K562 (cell line): ENCODE measurements around the gene SCART1. TPM values are rescaled to one million over a fixed set of nuclear protein-coding genes. Genes with fewer than 3 reads are reported as not detected.

Experiments used
- ATAC-seq: fragments of 200-7000 bp; cut with Tn5 transposase; 3 replicates; pipeline ENCODE4 v1.9.1; 2020; ENCODE audit warnings: moderate library complexity
- BruUV-seq: library from RNA; stranded (reverse); fragments of 400-500 nt; replicated peaks from 2 replicates; lab custom pipeline; 2021; lab: Mats Ljungman, UMichigan
- CTCF ChIA-PET: fragments of 300-600 bp; formaldehyde crosslinking; extraction: SDS; loops from one replicate; lab custom pipeline; 2021; ENCODE audit warnings: low intra/inter-chr PET ratio; lab: Yijun Ruan, JAX
- POLR2A ChIA-PET: fragments of 300-600, 350-650 bp; sonication (Branson Sonifier 250); formaldehyde crosslinking; extraction: SDS; loops from one replicate; lab custom pipeline; 2021; ENCODE audit warnings: antibody characterized with exemption, inconsistent platforms; lab: Yijun Ruan, JAX
- DNase-seq, 4 experiments: peaks; one replicate each; pipeline versions ENCODE4 v3.0.0 to v3.0.0-alpha.2; 2011 to 2018; ENCODE audit warnings: low spot score in 3 of 4, mixed read lengths in 3 of 4; ENCODE audit errors: extremely low read depth in 1 of 4
- FAIRE-seq: peaks from 2 replicates; lab custom pipeline; 2011; peaks lifted over from hg19 to GRCh38; lab: Jason Lieb, UNC
- H2AFZ ChIP-seq: 2 replicates; pipeline ENCODE4 v1.6.0; 2011; ENCODE audit warnings: low read depth, low read length, control low read depth, inconsistent platforms
- H3K27ac ChIP-seq: fragments of 200-600 bp; 3 replicates; pipeline ENCODE4 v1.8.0; 2011; ENCODE audit warnings: low read depth, mild to moderate bottlenecking, control low read depth, inconsistent platforms, low read length, moderate library complexity, mixed read lengths; ENCODE audit errors: extremely low read depth
- H3K27me3 ChIP-seq, 2 experiments: fragments of 300-600 bp in 1 of 2; 2 replicates in 1 of 2; 3 replicates in 1 of 2; pipeline versions ENCODE4 v1.6.0 to v1.8.0; 2011; ENCODE audit warnings: inconsistent platforms in 2 of 2, low read length in 2 of 2, mild to moderate bottlenecking in 1 of 2, mixed read lengths in 1 of 2, moderate library complexity in 1 of 2; ENCODE audit not compliant: control insufficient read depth in 2 of 2, insufficient read depth in 2 of 2
- H3K36me3 ChIP-seq: fragments of 300-600 bp; 3 replicates; pipeline ENCODE4 v1.8.0; 2011; ENCODE audit warnings: mild to moderate bottlenecking, low read length, inconsistent platforms; ENCODE audit not compliant: control insufficient read depth, insufficient read depth
- H3K4me1 ChIP-seq, 2 experiments: fragments of 200-600 bp in 1 of 2; replicated peaks in 1 of 2; 2 replicates in 1 of 2; 3 replicates in 1 of 2; pipeline versions ENCODE4 v1.5.1 to v1.8.0; 2011; ENCODE audit warnings: inconsistent platforms in 2 of 2, low read length in 2 of 2, mild to moderate bottlenecking in 1 of 2, mixed read lengths in 1 of 2, moderate library complexity in 1 of 2; ENCODE audit not compliant: control insufficient read depth in 2 of 2, insufficient read depth in 2 of 2
- H3K4me2 ChIP-seq: 2 replicates; pipeline ENCODE4 v1.6.1; 2011; ENCODE audit warnings: low read length, control low read depth, inconsistent platforms, mixed read lengths; ENCODE audit not compliant: insufficient read depth
- H3K4me3 ChIP-seq: fragments of 200-600 bp; sonication (generic), shearing (Covaris generic); 2 replicates; pipeline ENCODE4 v1.5.1; 2016; ENCODE audit warnings: control low read depth, inconsistent platforms
- H3K79me2 ChIP-seq: fragments of 200-600 bp; 3 replicates; pipeline ENCODE4 v1.8.0; 2011; ENCODE audit warnings: low read length, inconsistent platforms; ENCODE audit not compliant: control insufficient read depth, insufficient read depth
- H3K9ac ChIP-seq, 2 experiments: 2 replicates each; pipeline versions ENCODE4 v1.6.0 to v1.6.1; 2011; ENCODE audit warnings: low read depth in 2 of 2, low read length in 2 of 2, control low read depth in 1 of 2, inconsistent platforms in 1 of 2, mild to moderate bottlenecking in 1 of 2, mixed read lengths in 1 of 2; ENCODE audit not compliant: insufficient read depth in 1 of 2
- H3K9me1 ChIP-seq: one replicate; pipeline ENCODE4 v1.6.0; 2011; ENCODE audit warnings: inconsistent platforms, mild to moderate bottlenecking, low read length, moderate library complexity; ENCODE audit not compliant: control insufficient read depth, insufficient read depth
- H3K9me3 ChIP-seq: replicated peaks from 2 replicates; pipeline ENCODE4 v1.5.1; 2011; ENCODE audit warnings: low read depth, low read length, inconsistent platforms; ENCODE audit not compliant: control insufficient read depth, insufficient read depth
- H4K20me1 ChIP-seq: replicated peaks from 2 replicates; pipeline ENCODE4 v1.6.1; 2011; ENCODE audit warnings: low read length, inconsistent platforms, mixed read lengths; ENCODE audit not compliant: control insufficient read depth, insufficient read depth
- PHF8 ChIP-seq: fragments of 200-600 bp; sonication (generic); IDR thresholded peaks from 2 replicates; pipeline ENCODE4 v1.6.1; 2012; ENCODE audit warnings: mixed run types, mild to moderate bottlenecking, inconsistent platforms, low read length, moderate library complexity, borderline replicate concordance
- RBFOX2 ChIP-seq: fragments of 200-400 bp; formaldehyde crosslinking; IDR thresholded peaks from 2 replicates; pipeline ENCODE4 v1.6.1; 2017; ENCODE audit warnings: low read depth, mild to moderate bottlenecking, low read length, moderate library complexity
- TAL1 ChIP-seq: fragments of 450-650 bp; IDR thresholded peaks from 2 replicates; pipeline ENCODE4 v1.6.1; 2016; ENCODE audit warnings: mild to moderate bottlenecking
- TRIM24 ChIP-seq, 2 experiments: fragments of 450-650 bp; IDR thresholded peaks; 2 replicates each; pipeline ENCODE4 v1.6.1; 2016
- ZNF695 ChIP-seq: fragments of 450-650 bp; formaldehyde crosslinking; IDR thresholded peaks from 2 replicates; pipeline ENCODE4 v1.4.0; 2020; ENCODE audit warnings: mild to moderate bottlenecking, moderate library complexity
- WGBS: fragments of 100-300 bp; shearing (Covaris generic); methylation state at CpG from one replicate; pipeline ENCODE4 v1.1.6; 2016; ENCODE audit warnings: low coverage, mixed read lengths; ENCODE audit not compliant: insufficient coverage; ENCODE audit errors: missing lambda C conversion rate; 5-methylcytosine and 5-hydroxymethylcytosine counted together
- in situ Hi-C: fragments of 300-500 bp; cut with MboI; formaldehyde crosslinking; loops from 4 replicates; pipeline ENCODE4 v1.15.0; 2018; ENCODE audit warnings: inconsistent platforms, mixed read lengths
- intact Hi-C: fragments of 100-400 bp; cut with micrococcal nuclease; formaldehyde crosslinking; loops from 2 replicates; pipeline ENCODE4 v1.14.2; 2022
- polyA plus RNA-seq, 8 experiments: library from polyadenylated mRNA; depleted of rRNA in 4 of 8; stranded (reverse) in 5 of 8; unstranded in 3 of 8; fragments of >200 nt; fragmentation: Nextera tagmentation in 2 of 8; fragmentation: Illumina TruSeq in 1 of 8; extraction: Ambion mirVana in 2 of 8; extraction: Trizol in 1 of 8; gene quantifications; 2 replicates each; pipeline versions ENCODE4 v1.2.1 to v1.2.3, GENCODE V29; 2011 to 2014; ENCODE audit warnings: inconsistent platforms in 1 of 8, missing spikeins in 1 of 8
- total RNA-seq, 7 experiments: library from RNA; depleted of rRNA in 6 of 7; stranded (reverse); fragments of >200 nt in 6 of 7; fragmentation: Illumina TruSeq in 2 of 7; extraction: Trizol in 2 of 7; gene quantifications; 2 replicates each; pipeline versions ENCODE4 v1.2.1 to v1.2.3, GENCODE V29; 2011 to 2021; ENCODE audit warnings: low replicate concordance in 1 of 7

Gene SCART1
- total and polyA plus RNA-seq, 9 of the 15 experiments (the other 6 are each of a cell fraction or from before 2014, with no cell fraction given): 0.18 to 6.5 (median 4.5) TPM

DNA sequence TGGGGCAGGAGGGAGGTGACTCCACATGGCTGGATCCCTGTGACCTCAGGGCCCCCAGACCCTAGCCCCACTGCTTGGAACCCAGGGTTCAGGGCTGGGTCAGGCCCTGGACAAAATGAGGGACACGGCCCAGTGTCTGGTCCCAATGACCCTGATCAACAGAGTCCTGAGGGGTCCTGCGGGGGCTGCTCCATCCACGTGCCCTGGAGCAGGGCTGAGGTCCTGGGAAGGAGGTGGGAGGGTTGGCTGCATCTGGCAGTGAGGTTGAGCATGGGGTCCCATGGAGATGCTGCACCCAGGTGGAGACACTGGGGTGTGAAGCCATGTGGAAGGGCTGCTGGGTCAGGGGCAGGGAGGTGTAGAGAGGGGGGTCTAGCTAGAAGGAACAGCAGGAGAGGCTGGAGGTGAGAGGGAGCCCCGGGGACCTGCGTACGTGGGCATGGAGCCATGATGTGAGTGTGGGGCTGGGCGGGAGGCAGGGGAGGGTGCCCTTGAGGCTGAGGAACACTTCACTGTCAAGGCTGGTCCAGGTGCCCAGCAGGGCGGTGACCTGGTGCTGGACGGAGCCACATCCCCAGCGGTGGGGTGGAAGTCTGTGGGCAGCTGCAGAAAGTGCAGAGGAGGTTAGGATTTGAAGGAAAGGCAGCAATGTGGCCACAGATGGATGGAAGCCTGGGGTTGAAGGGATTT, 604 bp downstream of the SCART1 start:
- 2% methylated on average over 10 of the region's 10 CpGs for WGBS
- no peaks in the 10 kb centered on the region for H3K9me3 ChIP-seq
- no peaks in the 10 kb centered on the region; the same call in 2 of the 3 replicates for H3K79me2 ChIP-seq
- DNase-seq (no peak), ATAC-seq (no peak), FAIRE-seq (no peak)
- no TSS peak for BruUV-seq
- peak overlapping the region; percentile 16; the same call in 1 of the 2 replicates for H3K4me2 ChIP-seq
- no peak overlapping the region; the same call in 2 of the 3 replicates for H3K27ac ChIP-seq
- in situ Hi-C loops: no loop called here
- intact Hi-C loops: no loop called here
- H3K4me1 ChIP-seq: peaks cover 0 to 34% of the 10 kb centered on the region in 2 experiments; a peak in 2 of 5 replicates
- no peak overlapping the region for H2AFZ ChIP-seq
- no peaks in the 10 kb centered on the region for H3K36me3 ChIP-seq
- no peaks in the 10 kb centered on the region for H4K20me1 ChIP-seq
- H3K9me1 ChIP-seq: no peaks in the 10 kb centered on the region
- H3K4me3 ChIP-seq: peak overlapping the region; percentile 20; the same call in 1 of the 2 replicates
- peak overlapping the region in 1 of 2 experiments; percentile 64; a peak in 3 of 4 replicates for H3K9ac ChIP-seq
- peaks cover 0 to 40% of the 10 kb centered on the region in 2 experiments; a peak in 2 of 5 replicates for H3K27me3 ChIP-seq
- CTCF ChIA-PET: interaction anchor here (0.6 kb wide), 1 partner anchor 56 kb away, joined by 3 read pairs; no protein-coding TSS in a partner anchor
- POLR2A ChIA-PET: interaction anchor here (0.6 to 1.0 kb wide), 3 partner anchors 10 to 103 kb away, joined by 3 to 4 read pairs (median 3); no protein-coding TSS in a partner anchor
- TF ChIP-seq ZNF695 (CRISPR knock-in tag) (no peak), PHF8 (peak; percentile 1; the same call in 1 of the 2 replicates), RBFOX2 (0 out of 2 replicates have a peak, but pooled peaks have one; percentile 4), TAL1 (no peak), TRIM24 (IDR thresholded peaks at IDR 0.05) (no peak)
